B cell (primary cell): ENCODE data around the gene EDDM13.

ENCODE experiments used
- CTCF ChIP-seq: fragments of 200-600 bp; IDR thresholded peaks from one replicate; pipeline ENCODE4 v1.8.0; 2022; ENCODE audit warnings: antibody characterized with exemption, mild to moderate bottlenecking
- EZH2 ChIP-seq: IDR thresholded peaks from 2 replicates; pipeline ENCODE4 v1.6.1; 2012; ENCODE audit warnings: borderline replicate concordance, low read depth, mild to moderate bottlenecking, moderate library complexity, low read length; ENCODE audit not compliant: insufficient read depth, poor library complexity, severe bottlenecking

- TF ChIP-seq CTCF = no peak
- TF ChIP-seq EZH2 = no peak
Measured at GRCh38 chr19:56290104-56290503, 17.6 kb downstream of the EDDM13 start.
